DLD1 (cell line): Measurements from ENCODE around the gene MNX1.

Experiments
- in situ Hi-C: cut with HindIII; loops from 2 replicates; pipeline ENCODE4 v1.10.0; 2017; ENCODE audit warnings: low sequenced_read_pairs

Gene MNX1

DNA sequence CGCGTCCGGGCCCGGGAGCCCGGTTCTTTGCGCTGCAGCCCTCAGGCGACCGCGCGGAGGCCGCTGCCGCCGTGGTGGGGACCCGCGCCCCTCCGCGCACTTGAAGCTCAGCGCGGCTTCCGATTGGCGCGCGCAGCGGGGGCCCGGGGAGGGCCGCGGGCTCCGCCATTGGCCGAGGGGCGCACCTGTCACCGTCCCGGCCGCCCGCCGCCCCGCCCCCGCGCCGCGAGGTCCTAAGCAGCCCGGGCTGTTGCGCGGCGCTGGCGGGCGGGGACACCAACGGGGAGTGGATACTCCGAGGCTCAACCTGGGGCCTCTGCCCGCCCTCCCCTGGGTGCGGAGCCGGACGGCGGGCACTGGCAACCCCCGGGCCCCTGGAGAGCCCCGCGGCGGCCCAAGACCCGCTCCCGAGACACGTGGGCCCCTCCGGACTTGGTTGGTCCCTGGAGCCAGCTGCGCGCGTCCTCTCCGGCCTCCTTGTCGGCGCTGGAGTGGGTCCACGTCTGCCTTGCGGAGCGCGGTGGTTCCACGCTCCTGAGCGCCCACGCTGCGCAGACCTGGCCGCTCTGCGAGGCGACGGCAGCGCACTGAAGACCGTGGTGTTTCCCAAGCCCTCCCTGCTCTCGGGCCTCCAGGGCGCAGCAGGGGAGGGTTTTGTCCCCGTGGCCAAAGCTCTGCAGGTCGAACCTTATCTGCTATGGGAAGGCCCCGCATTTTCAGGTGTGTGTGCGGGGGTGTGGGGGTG is at the start of gene MNX1:
TSS of gene MNX1 (minus strand) at position 76 of the 745 bp plus-strand sequence. CDS start 313 bp downstream, outside the sequence.
- in situ Hi-C loops, result no loop called here

DNA sequence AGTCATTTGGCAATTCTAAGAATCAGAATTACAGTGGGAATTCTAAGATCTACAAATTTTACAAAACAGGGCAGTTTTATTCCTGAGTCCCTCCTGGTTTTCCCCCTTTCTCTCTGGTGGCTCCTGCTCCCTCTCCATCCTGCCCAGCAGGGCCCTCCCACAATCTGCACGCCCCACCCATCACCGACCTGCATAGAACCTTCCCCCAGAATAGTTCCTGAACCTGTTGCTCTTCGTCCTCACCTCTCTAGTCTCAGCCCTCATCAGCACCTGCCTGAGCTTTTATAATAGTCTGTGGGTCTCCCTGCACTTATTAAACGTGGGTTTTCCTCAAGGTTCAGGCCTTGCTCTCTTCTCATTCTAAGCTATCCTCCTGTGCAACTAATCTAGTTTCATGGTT is 49.1 kb upstream of the MNX1 start:
- in situ Hi-C loops, result no loop called here

DNA sequence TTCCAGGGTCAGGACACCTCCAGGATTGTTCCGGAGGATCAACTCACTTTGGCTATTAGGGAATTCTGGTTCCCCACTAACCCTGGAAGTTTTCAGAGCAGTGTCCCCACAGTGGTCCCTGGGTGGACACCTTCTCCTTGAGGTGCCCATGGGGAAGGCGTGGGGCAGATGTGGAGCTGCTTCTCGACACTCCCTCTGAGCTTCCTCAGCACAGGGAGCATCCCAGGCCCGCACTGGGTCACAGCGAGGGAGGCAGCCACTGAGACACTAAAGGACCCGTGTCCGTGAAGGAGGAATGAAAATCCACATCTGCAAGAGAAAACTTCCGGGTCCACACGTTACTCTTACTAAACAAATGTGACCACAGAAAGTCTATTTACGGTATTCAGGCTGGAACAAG is 48.2 kb upstream of the MNX1 start:
- in situ Hi-C loops, result no loop called here

DNA sequence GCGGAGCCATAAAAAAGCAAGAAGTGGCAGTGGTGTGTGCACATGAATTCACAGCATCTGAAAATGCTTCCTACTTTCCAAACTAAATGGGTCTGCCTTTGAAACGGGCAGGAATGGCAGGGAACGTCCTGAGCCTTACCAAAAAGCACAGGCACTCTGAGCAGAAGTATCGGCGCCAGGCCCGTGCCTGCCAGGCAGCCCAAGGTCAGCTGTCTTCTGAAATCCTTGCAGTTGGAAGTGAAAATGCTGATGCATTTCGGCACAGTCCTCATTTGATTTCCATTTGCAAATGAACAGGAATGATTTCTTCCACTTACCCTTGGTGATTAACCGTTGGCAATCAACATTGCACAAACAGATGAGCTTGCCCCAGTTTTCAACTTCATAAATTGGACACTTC is 47.6 kb upstream of the MNX1 start:
- in situ Hi-C loops, result no loop called here

DNA sequence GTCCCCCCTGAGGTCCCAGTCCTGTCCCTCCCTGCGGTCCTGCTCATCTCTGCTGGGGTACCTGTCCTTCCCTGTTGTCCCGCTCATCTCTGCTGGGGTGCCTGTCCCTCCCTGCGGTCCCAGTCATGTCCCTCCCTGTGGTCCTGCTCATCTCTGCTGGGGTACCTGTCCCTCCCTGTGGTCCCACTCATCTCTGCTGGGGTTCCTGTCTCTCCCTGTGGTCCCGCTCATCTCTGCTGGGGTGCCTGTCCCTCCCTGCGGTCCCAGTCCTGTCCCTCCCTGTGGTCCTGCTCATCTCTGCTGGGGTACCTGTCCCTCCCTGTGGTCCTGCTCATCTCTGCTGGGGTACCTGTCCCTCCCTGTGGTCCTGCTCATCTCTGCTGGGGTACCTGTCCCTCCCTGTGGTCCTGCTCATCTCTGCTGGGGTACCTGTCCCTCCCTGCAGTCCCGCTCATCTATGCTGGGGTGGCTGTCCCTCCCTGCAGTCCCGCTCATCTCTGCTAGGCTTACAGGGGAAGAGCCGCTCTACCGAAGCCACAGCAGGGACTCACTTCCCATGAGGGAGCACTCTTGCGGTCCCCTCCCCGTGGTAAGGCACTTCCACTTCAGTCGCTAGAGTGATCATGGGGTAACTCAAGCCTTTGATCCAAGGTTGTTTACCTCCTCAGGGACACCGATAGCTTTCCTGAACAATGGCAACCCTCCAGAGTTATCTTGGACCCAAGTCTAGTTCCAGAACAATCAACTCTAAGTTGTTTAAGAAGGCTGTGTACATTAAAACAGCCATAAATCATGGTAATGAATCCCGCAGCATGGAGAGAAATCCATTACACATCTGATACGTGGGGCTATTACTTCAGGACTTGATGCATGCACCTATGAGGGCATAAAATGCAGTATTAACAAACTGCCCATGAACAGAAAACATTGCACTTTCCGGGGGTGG is 46.8 kb upstream of the MNX1 start:
- in situ Hi-C loops, result no loop called here

DNA sequence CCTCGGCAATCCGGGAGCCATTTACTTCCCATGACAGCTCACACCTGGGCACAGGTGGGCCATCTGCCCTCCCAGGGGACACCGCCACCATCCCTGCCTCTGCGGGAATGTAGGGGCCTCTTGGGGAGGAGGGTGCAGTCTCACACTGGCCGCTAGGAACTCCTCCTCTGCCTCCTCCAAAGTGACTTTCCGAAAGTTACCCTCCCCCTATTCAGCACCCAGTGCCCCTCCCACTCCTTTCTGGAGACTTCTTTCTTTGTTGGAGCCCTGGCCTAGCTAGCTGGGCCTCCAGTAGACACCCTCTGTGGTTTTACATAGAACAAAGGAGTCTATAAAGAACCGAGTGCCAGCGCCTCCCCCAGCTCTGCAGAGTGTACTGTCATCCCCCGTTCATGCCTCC is 45.8 kb upstream of the MNX1 start:
- in situ Hi-C loops, result no loop called here

DNA sequence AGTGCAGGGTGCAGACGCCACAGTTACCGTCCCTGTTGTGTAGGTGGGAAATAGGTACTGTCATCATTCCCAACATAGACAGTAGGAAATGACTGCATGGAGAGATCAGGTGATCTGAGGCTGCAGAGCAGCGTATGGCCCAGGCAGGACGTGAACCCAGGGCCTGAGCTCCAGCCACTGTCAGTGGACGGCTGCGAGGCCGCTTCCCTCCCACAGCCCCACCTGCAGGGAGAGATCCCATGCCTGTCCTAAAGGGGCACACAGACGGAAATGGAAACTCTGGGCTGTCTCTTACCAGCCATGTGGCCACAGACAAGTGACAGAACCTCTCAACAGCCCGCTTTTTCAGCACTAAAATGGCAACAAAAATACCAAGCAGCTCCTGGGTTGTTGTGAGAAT is 44.5 kb upstream of the MNX1 start:
- in situ Hi-C loops, result no loop called here

DNA sequence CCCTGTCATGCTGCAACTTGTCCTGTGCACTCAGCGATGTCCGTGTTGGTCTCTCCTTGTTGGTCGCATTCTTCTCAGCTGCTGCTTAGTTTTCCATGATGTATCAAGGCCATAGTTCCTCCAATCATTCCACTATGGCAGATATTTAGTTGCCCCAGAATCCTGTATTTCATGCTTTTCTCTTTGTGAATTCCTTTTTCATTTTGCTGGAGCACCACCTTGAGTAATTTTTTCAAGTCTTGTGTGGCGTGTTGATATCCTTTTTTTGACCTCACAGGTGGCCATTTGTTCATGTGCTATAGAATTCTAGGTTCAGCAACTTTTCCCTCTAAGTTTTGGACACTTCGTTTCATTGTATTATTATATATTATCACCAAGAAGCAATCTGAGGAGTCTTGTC is 42.7 kb upstream of the MNX1 start:
- in situ Hi-C loops, result no loop called here

DNA sequence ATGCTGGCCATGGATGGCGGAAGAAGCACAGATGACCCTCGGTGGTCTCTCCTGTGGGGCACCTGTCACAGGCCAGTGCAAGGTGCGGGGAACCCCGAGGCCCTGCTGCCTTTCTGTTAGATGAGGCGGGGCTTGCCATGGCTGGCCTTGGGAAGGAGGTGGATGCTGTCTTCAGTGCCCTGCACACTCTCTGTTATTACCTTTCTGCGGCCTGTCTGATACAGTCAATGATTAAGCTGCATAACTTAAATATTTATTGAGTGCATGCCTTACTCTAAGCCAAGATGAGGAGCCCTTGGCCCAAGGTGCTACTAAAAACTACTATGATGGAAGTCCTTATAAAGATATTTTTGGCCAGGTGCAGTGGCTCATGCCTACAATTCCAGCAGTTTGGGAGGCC is 36.7 kb upstream of the MNX1 start:
- in situ Hi-C loops, result no loop called here

DNA sequence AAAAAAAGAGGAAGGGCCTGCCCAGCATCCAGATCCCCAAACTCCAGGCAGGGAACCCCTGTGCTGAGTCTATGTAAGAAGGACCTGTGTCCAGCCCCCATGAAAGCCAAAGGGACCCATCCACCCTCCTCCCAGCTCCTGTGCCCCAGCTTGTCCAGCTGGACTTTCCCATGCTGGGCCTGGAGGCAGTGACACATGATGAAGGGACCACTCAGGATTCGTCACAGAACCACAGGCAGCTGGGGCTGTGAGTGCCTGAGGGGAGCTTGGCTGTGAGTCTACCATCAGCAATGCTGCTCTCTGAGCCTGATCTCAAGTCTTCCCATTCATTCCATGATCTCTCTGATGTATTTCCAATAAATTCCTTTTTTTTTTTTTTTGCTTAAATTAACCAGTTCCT is 36.2 kb upstream of the MNX1 start:
- in situ Hi-C loops, result no loop called here

DNA sequence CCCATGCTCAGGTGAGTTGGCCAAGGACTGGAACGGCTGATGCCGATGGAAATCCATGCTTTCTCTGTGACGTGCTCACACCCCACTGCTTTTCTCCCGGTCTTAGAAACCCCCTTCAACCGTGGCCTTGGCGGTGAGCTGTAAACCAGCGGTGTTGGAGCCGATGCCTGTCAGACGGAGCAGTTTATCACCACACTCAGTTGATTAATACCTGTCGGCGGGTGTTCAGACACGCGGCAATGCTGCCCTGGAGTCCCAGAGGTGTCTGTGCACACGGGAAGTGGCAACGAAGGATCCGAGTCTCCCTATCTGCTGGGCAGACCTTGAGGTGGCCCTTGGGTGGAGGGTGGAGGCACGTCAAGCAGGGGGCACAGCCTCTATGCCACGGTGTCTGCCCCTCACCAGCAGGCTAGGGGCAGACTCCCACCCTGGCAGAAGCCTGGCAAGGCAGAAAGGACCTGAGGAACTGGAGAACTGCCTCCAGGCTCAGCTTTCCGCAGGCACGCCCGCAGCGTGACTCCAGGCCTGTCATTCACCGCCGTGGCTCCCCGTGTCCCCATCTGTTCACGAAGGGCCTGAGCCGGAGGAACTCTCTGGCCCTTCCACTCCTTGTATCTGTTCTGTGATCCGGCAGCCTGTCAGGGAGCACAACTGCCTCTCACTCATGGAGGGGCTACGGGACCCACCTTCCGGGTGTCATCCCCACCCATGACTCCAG is 34.6 kb upstream of the MNX1 start:
- in situ Hi-C loops, result no loop called here

DNA sequence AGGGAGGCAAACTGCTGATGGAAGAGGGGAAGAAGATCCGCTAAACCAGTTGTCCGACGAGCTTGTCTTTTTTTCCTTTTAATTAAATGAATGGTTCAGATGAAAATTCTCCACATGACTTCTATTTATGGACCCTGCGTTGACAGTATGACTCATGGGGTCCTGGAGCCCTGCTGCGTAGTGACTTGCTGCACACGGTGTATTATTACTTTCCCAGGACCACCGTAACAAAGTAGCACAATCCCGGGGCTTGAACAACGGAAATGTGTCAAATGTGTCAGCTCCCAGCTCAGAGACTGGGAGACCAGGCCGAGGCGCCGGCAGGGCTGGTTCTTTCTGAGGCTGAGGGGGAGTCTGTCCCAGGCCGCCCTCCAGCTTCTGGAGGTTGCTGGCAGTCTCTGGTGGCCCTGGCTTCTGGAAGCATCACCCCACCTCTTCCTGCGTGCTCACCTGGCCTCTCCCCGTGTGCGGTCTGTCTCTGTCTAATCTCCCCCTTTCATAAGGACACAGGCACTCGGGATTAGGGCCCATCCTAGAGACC is 33.8 kb upstream of the MNX1 start:
- in situ Hi-C loops, result no loop called here

DNA sequence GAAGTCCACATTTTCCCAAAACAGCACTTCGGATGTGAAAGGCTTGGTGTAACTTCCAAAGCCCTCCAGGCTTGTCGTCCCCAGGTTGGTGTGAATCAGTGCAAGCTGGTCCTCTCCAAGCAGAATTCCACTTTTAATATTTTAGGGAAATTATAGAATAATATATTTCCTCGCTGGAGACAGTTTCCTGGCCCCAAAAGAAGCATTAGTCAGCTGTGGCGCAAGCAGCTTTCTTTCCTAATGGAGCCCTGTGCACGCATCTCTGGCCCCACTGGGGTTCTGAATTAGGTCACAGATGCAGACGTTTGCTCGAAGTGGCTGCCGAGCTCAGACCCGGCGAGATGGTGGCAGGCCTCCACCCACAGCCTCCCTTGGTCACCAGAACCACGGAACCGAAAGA is 33.3 kb upstream of the MNX1 start:
- in situ Hi-C loops, result no loop called here

DNA sequence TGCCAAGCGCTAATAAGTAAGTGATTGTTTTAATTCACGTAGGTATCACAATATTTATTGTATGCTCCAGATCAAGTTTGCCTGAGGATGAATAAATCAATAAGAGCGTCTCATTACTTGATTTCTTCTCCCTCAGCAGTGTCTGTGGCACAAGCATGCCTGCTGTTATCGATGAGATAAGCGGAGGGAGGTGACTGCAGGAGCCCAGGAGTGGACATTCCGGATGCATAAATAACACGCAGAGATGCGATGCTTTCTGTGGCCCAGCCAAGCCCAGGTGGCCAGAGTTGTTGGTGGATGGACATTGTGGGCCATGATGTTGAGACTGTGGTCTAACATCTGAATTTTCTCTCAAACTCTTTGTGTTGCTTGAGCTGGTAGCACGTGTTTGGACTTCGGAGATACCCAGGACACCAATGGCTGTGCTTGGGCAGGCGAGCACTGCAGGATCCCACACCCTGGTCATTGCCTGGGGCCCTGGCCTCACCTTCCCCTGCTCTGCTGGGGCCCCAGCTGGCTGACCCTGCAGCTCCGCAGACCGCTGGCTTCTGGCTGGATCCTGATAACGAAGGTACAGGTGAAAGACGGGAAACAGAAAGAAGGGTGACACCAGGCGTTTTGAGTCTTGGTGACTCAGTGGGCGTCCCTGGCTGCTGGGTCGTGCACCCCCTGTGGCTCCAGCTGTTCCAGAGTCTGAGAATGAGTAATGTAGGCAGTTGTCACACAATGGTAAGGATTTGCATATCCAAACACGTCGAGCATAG is 31.2 kb upstream of the MNX1 start:
- in situ Hi-C loops, result no loop called here

DNA sequence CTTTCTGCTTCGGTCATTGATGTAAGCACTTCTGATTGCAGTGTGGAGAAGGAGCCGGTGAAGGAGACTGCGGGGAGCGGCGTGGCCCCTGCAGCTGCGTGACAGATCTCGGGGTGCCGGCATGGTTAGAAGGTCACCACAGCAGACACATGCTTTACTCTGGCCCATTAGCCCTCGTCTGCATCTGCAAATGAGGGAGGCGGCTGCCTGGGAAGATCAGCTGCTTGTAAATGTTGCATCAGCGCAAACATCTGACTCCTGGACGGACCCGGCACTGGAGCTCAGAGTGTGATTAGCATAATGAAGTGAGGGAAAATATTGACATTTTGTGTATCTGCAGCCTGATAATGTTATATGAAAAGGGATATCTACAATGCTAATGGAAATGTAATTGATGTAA is 30.5 kb upstream of the MNX1 start:
- in situ Hi-C loops, result no loop called here

DNA sequence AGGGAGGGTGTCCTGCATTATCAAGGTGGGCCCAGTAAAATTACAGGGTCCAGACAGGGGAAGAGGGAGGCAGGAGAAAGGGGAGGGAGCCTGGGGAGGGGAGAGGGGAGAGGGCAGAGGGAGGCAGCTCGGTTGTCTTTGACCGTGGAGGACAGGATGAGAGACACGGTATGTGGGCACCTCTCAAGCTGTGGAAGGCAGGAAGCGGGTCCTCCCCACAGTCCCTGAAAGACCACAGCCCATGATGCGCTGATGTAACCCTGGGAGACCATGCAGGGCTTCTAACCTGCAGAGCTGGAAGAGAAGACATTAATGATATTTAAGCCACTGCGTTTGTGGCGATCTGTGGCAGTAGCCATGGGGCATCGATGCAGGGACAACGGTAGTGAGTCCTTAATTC is 27.2 kb upstream of the MNX1 start:
- in situ Hi-C loops, result no loop called here

DNA sequence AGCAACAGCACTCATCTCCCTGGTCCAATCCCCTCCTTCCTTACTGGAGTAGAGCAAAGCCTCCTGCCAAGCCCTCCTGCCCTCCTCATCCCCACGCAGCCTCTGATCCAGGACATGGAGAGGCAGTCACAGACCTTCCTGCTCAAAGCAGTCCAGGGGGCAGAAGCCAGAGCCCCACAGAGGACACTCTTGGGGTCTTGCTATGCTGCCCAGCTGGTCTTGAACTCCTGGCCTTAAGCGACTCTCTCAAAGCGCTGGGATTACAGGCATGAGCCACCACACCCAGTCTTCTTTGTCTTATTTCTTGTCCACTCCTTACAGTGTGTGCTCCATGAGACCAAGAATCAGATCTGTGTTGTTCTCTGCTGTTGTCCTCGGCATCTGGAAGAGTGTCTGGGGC is 26.6 kb upstream of the MNX1 start:
- in situ Hi-C loops, result no loop called here

DNA sequence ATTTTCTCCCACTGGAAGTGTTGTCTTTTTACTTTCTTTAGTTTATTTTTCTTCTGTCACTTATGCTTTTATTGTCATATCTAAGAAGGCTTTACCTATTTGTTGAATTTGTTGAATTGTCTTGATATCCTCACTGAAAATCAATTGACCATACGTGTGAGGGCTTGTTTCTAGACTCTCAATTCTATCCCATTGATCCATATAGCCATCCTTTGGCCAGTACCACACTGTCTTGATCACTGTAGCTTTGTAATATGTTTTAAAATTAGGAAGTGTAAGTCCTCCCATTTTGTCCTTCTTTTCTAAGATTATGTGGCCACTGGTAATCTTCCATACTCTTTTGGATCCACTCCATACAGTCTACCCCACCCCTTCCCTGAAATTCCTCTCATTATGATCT is 25.5 kb upstream of the MNX1 start:
- in situ Hi-C loops, result no loop called here

DNA sequence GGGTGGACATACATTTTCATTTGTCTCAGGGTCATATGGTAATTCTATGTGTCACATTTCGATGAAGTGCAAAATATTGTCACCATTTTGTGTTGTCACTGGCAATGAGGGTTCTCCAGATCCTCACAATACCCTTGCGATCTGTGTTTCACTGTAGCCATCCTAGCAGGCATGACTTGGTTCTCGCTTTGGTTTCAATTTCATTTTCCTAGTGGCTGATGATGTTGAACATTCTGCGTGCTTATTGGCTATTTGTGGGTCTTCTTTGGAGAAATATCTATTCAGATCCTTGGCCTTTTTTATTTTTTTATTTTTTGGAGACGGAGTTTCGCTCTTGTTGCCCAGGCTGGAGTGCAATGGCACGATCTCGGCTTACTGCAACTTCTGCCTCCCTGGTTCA is 24.8 kb upstream of the MNX1 start:
- in situ Hi-C loops, result no loop called here
